Ramos (cell line): Measurements from ENCODE around the gene ZDHHC11B.
"Not testable (repeated sequence)": the region's sequence is repeated elsewhere in the genome, so short reads cannot be mapped to it uniquely, and the experiment has no call there.

Source experiments
- in situ Hi-C: fragments of 300-500 bp; cut with MboI; formaldehyde crosslinking; loops from one replicate; pipeline ENCODE4 v1.14.3; 2022; ENCODE audit warnings: low sequenced_read_pairs; ENCODE audit not compliant: unreplicated experiment

ZDHHC11B gene

GRCh38 chr5:727087-727486, 57.4 kb downstream of the ZDHHC11B start:
- in situ Hi-C loops, result not testable (repeated sequence)

GRCh38 chr5:723865-724264, 60.7 kb downstream of the ZDHHC11B start:
- in situ Hi-C loops, result not testable (repeated sequence)

GRCh38 chr5:723309-723708, 61.2 kb downstream of the ZDHHC11B start:
- in situ Hi-C loops, result not testable (repeated sequence)

GRCh38 chr5:719379-719778, 65.2 kb downstream of the ZDHHC11B start:
- in situ Hi-C loops, result not testable (repeated sequence)

- in situ Hi-C loops, result no loop called here
Measured at GRCh38 chr5:717143-717542, 67.4 kb downstream of the ZDHHC11B start.

GRCh38 chr5:716740-717139, 67.8 kb downstream of the ZDHHC11B start:
- in situ Hi-C loops, result not testable (repeated sequence)

- in situ Hi-C loops, result not testable (repeated sequence)
Measured at GRCh38 chr5:715636-716035, 68.9 kb downstream of the ZDHHC11B start.

GRCh38 chr5:714215-715118, 70.1 kb downstream of the ZDHHC11B start:
- in situ Hi-C loops, result not testable (repeated sequence)

GRCh38 chr5:713686-714085, 70.8 kb downstream of the ZDHHC11B start:
- in situ Hi-C loops, result not testable (repeated sequence)

GRCh38 chr5:708848-709517, 75.5 kb downstream of the ZDHHC11B start:
- in situ Hi-C loops, result not testable (repeated sequence)

- in situ Hi-C loops, result not testable (repeated sequence)
Measured at GRCh38 chr5:708374-708773, 76.2 kb downstream of the ZDHHC11B start.

- in situ Hi-C loops, result not testable (repeated sequence)
Measured at GRCh38 chr5:706127-706526, 78.4 kb downstream of the ZDHHC11B start.

GRCh38 chr5:696753-697702, 87.5 kb downstream of the ZDHHC11B start:
- in situ Hi-C loops, result not testable (repeated sequence)

- in situ Hi-C loops, result not testable (repeated sequence)
Measured at GRCh38 chr5:696191-696590, 88.3 kb downstream of the ZDHHC11B start.

GRCh38 chr5:695475-695874, 89.1 kb downstream of the ZDHHC11B start:
- in situ Hi-C loops, result not testable (repeated sequence)

GRCh38 chr5:694042-694431, 90.5 kb downstream of the ZDHHC11B start:
- in situ Hi-C loops, result not testable (repeated sequence)

GRCh38 chr5:693271-694041, 91.1 kb downstream of the ZDHHC11B start, which contains the start of gene TPPP:
TPPP (minus strand) TSS chr5:693352; CDS start chr5:678060, 15,292 bp downstream.
- in situ Hi-C loops, result not testable (repeated sequence)

- in situ Hi-C loops, result not testable (repeated sequence)
Measured at GRCh38 chr5:692529-693041, 91.9 kb downstream of the ZDHHC11B start.

GRCh38 chr5:691817-692528, 92.6 kb downstream of the ZDHHC11B start:
- in situ Hi-C loops, result no loop called here
